ENCODE results near the gene BCL2L14.
"Not testable (repeated sequence)": the region's sequence is repeated elsewhere in the genome, so short reads cannot be mapped to it uniquely, and the experiment has no call there.

The BCL2L14 gene

GRCh38 chr12:12098691-12099015 lies 27.9 kb downstream of the BCL2L14 start:
- TF ChIP-seq L3MBTL2 (conservative IDR thresholded peaks at IDR 0.05) (no peak), FOXA1 (IDR thresholded peaks at IDR 0.05) (no peak), FOXK2 (IDR thresholded peaks at IDR 0.05) (no peak), FOXM1 (IDR thresholded peaks at IDR 0.05; ENCODE audit: borderline replicate concordance) (no peak), NFRKB (IDR thresholded peaks at IDR 0.05) (no peak), ZNF384 (IDR thresholded peaks at IDR 0.05) (no peak), ELF4 (IDR thresholded peaks at IDR 0.05) (no peak), PKNOX1 (IDR thresholded peaks at IDR 0.05) (no peak), ARNT (IDR thresholded peaks at IDR 0.05) (no peak), SUZ12 (IDR thresholded peaks at IDR 0.05) (no peak)
- CTCF ChIA-PET, result no interaction called here

GRCh38 chr12:12099102-12099501 lies 28.4 kb downstream of the BCL2L14 start:
- TF ChIP-seq FOXM1 (IDR thresholded peaks at IDR 0.05; ENCODE audit: borderline replicate concordance), result no peak
- no peak for TF ChIP-seq SUZ12 (IDR thresholded peaks at IDR 0.05)
- no peak for TF ChIP-seq SP1 (IDR thresholded peaks at IDR 0.05)
- TF ChIP-seq CTBP1 (IDR thresholded peaks at IDR 0.05; ENCODE audit: borderline replicate concordance), result no peak
- TF ChIP-seq ARNT (IDR thresholded peaks at IDR 0.05), result no peak
- no peak for TF ChIP-seq ELF4 (IDR thresholded peaks at IDR 0.05)
- no peak for TF ChIP-seq FOXA1 (IDR thresholded peaks at IDR 0.05)
- TF ChIP-seq BHLHE40 (IDR thresholded peaks at IDR 0.05; ENCODE audit: borderline replicate concordance), result no peak
- TF ChIP-seq FOXK2 (IDR thresholded peaks at IDR 0.05), result no peak
- no peak for TF ChIP-seq NFRKB (IDR thresholded peaks at IDR 0.05)
- TF ChIP-seq PKNOX1 (IDR thresholded peaks at IDR 0.05), result no peak
- ChIA-PET CTCF (no interaction called here), POLR2A (no interaction called here)
- DNase-seq (ENCODE audit: extremely low spot score), result no peak

More at GRCh38 chr12:12098691-12099015, 27.9 kb downstream of the BCL2L14 start:
- POLR2A ChIA-PET, result no interaction called here
- no peak for DNase-seq (ENCODE audit: extremely low spot score)

GRCh38 chr12:12107678-12108077 lies 36.9 kb downstream of the BCL2L14 start:
- TF ChIP-seq NFRKB (IDR thresholded peaks at IDR 0.05), result no peak
- TF ChIP-seq ZNF384 (IDR thresholded peaks at IDR 0.05), result no peak
- TF ChIP-seq SUZ12 (IDR thresholded peaks at IDR 0.05), result no peak
- TF ChIP-seq FOXM1 (IDR thresholded peaks at IDR 0.05; ENCODE audit: borderline replicate concordance), result no peak
- TF ChIP-seq FOXK2 (IDR thresholded peaks at IDR 0.05), result no peak
- no peak for TF ChIP-seq LEF1 (IDR thresholded peaks at IDR 0.05; ENCODE audit: borderline replicate concordance)
- TF ChIP-seq HDGF (IDR thresholded peaks at IDR 0.05; ENCODE audit: borderline replicate concordance), result no peak
- no peak for TF ChIP-seq ELF4 (IDR thresholded peaks at IDR 0.05)
- no peak for TF ChIP-seq ARNT (IDR thresholded peaks at IDR 0.05)
- no peak for TF ChIP-seq SP1 (IDR thresholded peaks at IDR 0.05)
- no peak for TF ChIP-seq L3MBTL2 (conservative IDR thresholded peaks at IDR 0.05)
- no peak for TF ChIP-seq FOXA1 (IDR thresholded peaks at IDR 0.05)
- TF ChIP-seq TARDBP (IDR thresholded peaks at IDR 0.05), result no peak
- TF ChIP-seq PKNOX1 (IDR thresholded peaks at IDR 0.05), result no peak
- TF ChIP-seq CTBP1 (IDR thresholded peaks at IDR 0.05; ENCODE audit: borderline replicate concordance), result no peak
- DNase-seq (ENCODE audit: extremely low spot score), result no peak
- POLR2A ChIA-PET, result no interaction called here
- CTCF ChIA-PET, result no interaction called here

GRCh38 chr12:12108441-12109058 lies 37.8 kb downstream of the BCL2L14 start:
- TF ChIP-seq ARNT (IDR thresholded peaks at IDR 0.05), result no peak
- TF ChIP-seq NFRKB (IDR thresholded peaks at IDR 0.05), result no peak
- TF ChIP-seq HDGF (IDR thresholded peaks at IDR 0.05; ENCODE audit: borderline replicate concordance), result no peak
- no peak for TF ChIP-seq ZNF384 (IDR thresholded peaks at IDR 0.05)
- no peak for TF ChIP-seq PKNOX1 (IDR thresholded peaks at IDR 0.05)
- no peak for TF ChIP-seq SP1 (IDR thresholded peaks at IDR 0.05)
- TF ChIP-seq LEF1 (IDR thresholded peaks at IDR 0.05; ENCODE audit: borderline replicate concordance), result no peak
- TF ChIP-seq L3MBTL2 (conservative IDR thresholded peaks at IDR 0.05), result no peak
- no peak for TF ChIP-seq TARDBP (IDR thresholded peaks at IDR 0.05)
- CTCF ChIA-PET, result interaction anchor here (0.6 kb wide), 1 partner anchor 40 kb away, joined by 3 read pairs; no protein-coding TSS in a partner anchor
- no peak for DNase-seq (ENCODE audit: extremely low spot score)
- POLR2A ChIA-PET, result no interaction called here

GRCh38 chr12:12110923-12111555 lies 40.3 kb downstream of the BCL2L14 start:
- DNase-seq (ENCODE audit: extremely low spot score); CTCF ChIA-PET; POLR2A ChIA-PET: not testable (repeated sequence)

- ChIA-PET POLR2A (no interaction called here), CTCF (no interaction called here)
- no peak for DNase-seq (ENCODE audit: extremely low spot score)
- TF ChIP-seq FOXK2 (IDR thresholded peaks at IDR 0.05) (no peak), CTBP1 (IDR thresholded peaks at IDR 0.05; ENCODE audit: borderline replicate concordance) (no peak), SP1 (IDR thresholded peaks at IDR 0.05) (no peak), L3MBTL2 (conservative IDR thresholded peaks at IDR 0.05) (no peak), HDGF (IDR thresholded peaks at IDR 0.05; ENCODE audit: borderline replicate concordance) (no peak), FOXA1 (IDR thresholded peaks at IDR 0.05) (no peak), ZNF384 (IDR thresholded peaks at IDR 0.05) (no peak), BHLHE40 (IDR thresholded peaks at IDR 0.05; ENCODE audit: borderline replicate concordance) (no peak), ELF4 (IDR thresholded peaks at IDR 0.05) (no peak), SUZ12 (IDR thresholded peaks at IDR 0.05) (no peak), TARDBP (IDR thresholded peaks at IDR 0.05) (no peak), LEF1 (IDR thresholded peaks at IDR 0.05; ENCODE audit: borderline replicate concordance) (no peak), ARNT (IDR thresholded peaks at IDR 0.05) (no peak)
These were observed 44.8 kb downstream of the BCL2L14 start for GRCh38 chr12:12115514-12115913.
